ENCODE results near the gene ZAP70. TPM values are rescaled to one million over a fixed set of nuclear protein-coding genes. Genes with fewer than 3 reads are reported as not detected.
A peak's percentile ranks its signal among the peaks of the same experiment; 100 is the strongest.
"Not testable (repeated sequence)": the region's sequence is repeated elsewhere in the genome, so short reads cannot be mapped to it uniquely, and the experiment has no call there.

Gene ZAP70
- total and polyA plus RNA-seq, 2 donors from 2014 or later = 0.37 to 15.0 TPM

- intact Hi-C loops (cut with DNase I) = loop anchor here (10.0 kb wide), 1 partner anchor 113 kb away; no protein-coding TSS in a partner anchor
- Histone ChIP-seq H3K9me3 (ENCODE audit: control insufficient read depth in 2 of 3, insufficient read depth in 1 of 3, low read length in 3 of 3) (no peaks in the 10 kb centered on the region), H3K4me3 (ENCODE audit: low read length in 3 of 3) (no peak overlapping the region), H3K36me3 (ENCODE audit: control insufficient read depth in 2 of 3, insufficient read depth in 3 of 3, low read length in 3 of 3) (no peaks in the 10 kb centered on the region), H3K27ac (ENCODE audit: low read depth in 2 of 2, low read length in 2 of 2) (no peak overlapping the region), H3K27me3 (ENCODE audit: control insufficient read depth, insufficient read depth, low read length) (no peaks in the 10 kb centered on the region), H3K9ac (ENCODE audit: low read length in 3 of 3) (no peak overlapping the region), H3K4me1 (ENCODE audit: control insufficient read depth in 2 of 3, insufficient read depth in 2 of 3, low read depth in 1 of 3, low read length in 3 of 3) (peaks cover 0 to 6% (median under 1%) of the 10 kb centered on the region in 3 donors)
- DNase-seq (peak in 2 of 5 donors; percentile 18 to 23), FAIRE-seq (no peak)
- TF ChIP-seq CTCF (IDR thresholded peaks at IDR 0.05; ENCODE audit: borderline replicate concordance, extremely low read depth, insufficient read depth) = no peak
Observed at GRCh38 chr2:97708048-97708380, 5.4 kb upstream of the ZAP70 start.

GRCh38 chr2:97708608-97709007 is 4.8 kb upstream of the ZAP70 start:
- Histone ChIP-seq H3K9ac (ENCODE audit: low read length in 3 of 3) (no peak overlapping the region), H3K4me3 (ENCODE audit: low read length in 3 of 3) (no peak overlapping the region), H3K27ac (ENCODE audit: low read depth in 2 of 2, low read length in 2 of 2) (no peak overlapping the region), H3K4me1 (ENCODE audit: control insufficient read depth in 2 of 3, insufficient read depth in 2 of 3, low read depth in 1 of 3, low read length in 3 of 3) (peaks cover 0 to 6% (median 2%) of the 10 kb centered on the region in 3 donors), H3K36me3 (ENCODE audit: control insufficient read depth in 2 of 3, insufficient read depth in 3 of 3, low read length in 3 of 3) (no peaks in the 10 kb centered on the region), H3K27me3 (ENCODE audit: control insufficient read depth, insufficient read depth, low read length) (no peaks in the 10 kb centered on the region), H3K9me3 (ENCODE audit: control insufficient read depth in 2 of 3, insufficient read depth in 1 of 3, low read length in 3 of 3) (no peaks in the 10 kb centered on the region)
- FAIRE-seq = no peak
- intact Hi-C loops (cut with DNase I) = loop anchor here (10.0 kb wide), 1 partner anchor 114 kb away; no protein-coding TSS in a partner anchor
- TF ChIP-seq CTCF (IDR thresholded peaks at IDR 0.05; ENCODE audit: borderline replicate concordance, extremely low read depth, insufficient read depth) = no peak
- DNase-seq = peak in 2 of 5 donors; percentile 22 to 34

- FAIRE-seq (no peak), DNase-seq (peak in 1 of 5 donors; percentile 18)
- H3K4me1 ChIP-seq (ENCODE audit: control insufficient read depth in 2 of 3, insufficient read depth in 2 of 3, low read depth in 1 of 3, low read length in 3 of 3) = peaks cover 0 to 2% (median 0%) of the 10 kb centered on the region in 3 donors
- no peak overlapping the region for H3K27ac ChIP-seq (ENCODE audit: low read depth in 2 of 2, low read length in 2 of 2)
- no peaks in the 10 kb centered on the region for H3K9me3 ChIP-seq (ENCODE audit: control insufficient read depth in 2 of 3, insufficient read depth in 1 of 3, low read length in 3 of 3)
- H3K4me3 ChIP-seq (ENCODE audit: low read length in 3 of 3) = no peak overlapping the region
- TF ChIP-seq CTCF (IDR thresholded peaks at IDR 0.05; ENCODE audit: borderline replicate concordance, extremely low read depth, insufficient read depth) = no peak
- intact Hi-C loops (cut with DNase I) = no loop called here
- H3K27me3 ChIP-seq (ENCODE audit: control insufficient read depth, insufficient read depth, low read length) = no peaks in the 10 kb centered on the region
- no peak overlapping the region for H3K9ac ChIP-seq (ENCODE audit: low read length in 3 of 3)
- no peaks in the 10 kb centered on the region for H3K36me3 ChIP-seq (ENCODE audit: control insufficient read depth in 2 of 3, insufficient read depth in 3 of 3, low read length in 3 of 3)
Observed at GRCh38 chr2:97711394-97711711, 2.0 kb upstream of the ZAP70 start.

DNA sequence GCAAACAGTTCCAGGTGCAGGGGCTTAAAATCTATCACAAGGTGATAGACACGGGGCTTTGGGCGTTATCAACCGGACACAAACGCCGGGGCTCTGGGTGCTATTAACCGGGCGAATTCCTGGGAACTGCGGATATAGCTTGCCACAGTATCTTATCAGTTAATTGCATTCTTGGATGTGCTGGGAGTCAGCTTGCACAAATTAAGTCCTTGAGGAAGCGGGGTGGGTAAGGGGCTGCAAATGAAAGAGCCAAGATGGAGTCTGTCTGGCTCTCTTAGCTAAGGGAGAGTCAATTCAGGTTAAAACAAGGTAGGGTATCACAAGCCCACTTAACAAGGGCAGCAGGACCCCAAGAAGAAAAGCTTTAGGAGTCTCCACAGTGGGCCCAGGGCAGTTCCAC is 1.2 kb upstream of the ZAP70 start:
- FAIRE-seq; H3K4me3 ChIP-seq (ENCODE audit: low read length in 3 of 3); H3K36me3 ChIP-seq (ENCODE audit: control insufficient read depth in 2 of 3, insufficient read depth in 3 of 3, low read length in 3 of 3); intact Hi-C loops (cut with DNase I); H3K9ac ChIP-seq (ENCODE audit: low read length in 3 of 3); H3K27ac ChIP-seq (ENCODE audit: low read depth in 2 of 2, low read length in 2 of 2); H3K4me1 ChIP-seq (ENCODE audit: control insufficient read depth in 2 of 3, insufficient read depth in 2 of 3, low read depth in 1 of 3, low read length in 3 of 3); H3K27me3 ChIP-seq (ENCODE audit: control insufficient read depth, insufficient read depth, low read length); H3K9me3 ChIP-seq (ENCODE audit: control insufficient read depth in 2 of 3, insufficient read depth in 1 of 3, low read length in 3 of 3): not testable (repeated sequence)
- DNase-seq = peak in 1 of 5 donors; percentile 10
